ENCODE data around the gene PLET1. TPM values are rescaled to one million over a fixed set of nuclear protein-coding genes. Genes with fewer than 3 reads are reported as not detected.
A peak's percentile ranks its signal among the peaks of the same experiment; 100 is the strongest.

The PLET1 gene
- total RNA-seq, 1 donor from 2014 or later, result not detected

DNA sequence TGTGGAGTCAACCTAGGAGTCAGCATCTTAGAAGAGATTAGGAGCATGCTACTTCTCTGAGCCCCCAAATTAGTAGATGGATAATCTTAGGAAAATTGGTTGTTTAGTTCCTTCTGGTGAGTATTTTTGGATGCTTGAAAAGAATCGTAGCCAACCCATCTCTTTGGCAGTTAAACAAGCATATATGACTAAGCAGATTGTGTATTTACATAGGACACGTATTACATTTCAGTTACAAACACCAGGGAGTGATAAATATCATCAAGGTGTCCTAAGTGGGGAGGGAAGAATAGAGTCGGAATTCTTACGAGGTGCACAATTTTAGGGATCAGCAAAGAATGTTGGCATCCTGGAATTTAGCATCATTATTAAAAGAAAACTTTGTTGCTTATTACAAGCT is 13.5 kb downstream of the PLET1 start:
- TF ChIP-seq EZH2 (IDR thresholded peaks at IDR 0.05; ENCODE audit: insufficient read depth, low read length), result no peak
- TF ChIP-seq, protein P1, sequence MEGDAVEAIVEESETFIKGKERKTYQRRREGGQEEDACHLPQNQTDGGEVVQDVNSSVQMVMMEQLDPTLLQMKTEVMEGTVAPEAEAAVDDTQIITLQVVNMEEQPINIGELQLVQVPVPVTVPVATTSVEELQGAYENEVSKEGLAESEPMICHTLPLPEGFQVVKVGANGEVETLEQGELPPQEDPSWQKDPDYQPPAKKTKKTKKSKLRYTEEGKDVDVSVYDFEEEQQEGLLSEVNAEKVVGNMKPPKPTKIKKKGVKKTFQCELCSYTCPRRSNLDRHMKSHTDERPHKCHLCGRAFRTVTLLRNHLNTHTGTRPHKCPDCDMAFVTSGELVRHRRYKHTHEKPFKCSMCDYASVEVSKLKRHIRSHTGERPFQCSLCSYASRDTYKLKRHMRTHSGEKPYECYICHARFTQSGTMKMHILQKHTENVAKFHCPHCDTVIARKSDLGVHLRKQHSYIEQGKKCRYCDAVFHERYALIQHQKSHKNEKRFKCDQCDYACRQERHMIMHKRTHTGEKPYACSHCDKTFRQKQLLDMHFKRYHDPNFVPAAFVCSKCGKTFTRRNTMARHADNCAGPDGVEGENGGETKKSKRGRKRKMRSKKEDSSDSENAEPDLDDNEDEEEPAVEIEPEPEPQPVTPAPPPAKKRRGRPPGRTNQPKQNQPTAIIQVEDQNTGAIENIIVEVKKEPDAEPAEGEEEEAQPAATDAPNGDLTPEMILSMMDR (IDR thresholded peaks at IDR 0.05; ENCODE audit: insufficient read depth, low read depth, low read length), result no peak
- Histone ChIP-seq H4K20me1 (ENCODE audit: insufficient read depth, low read length) (no peaks in the 10 kb centered on the region), H3K4me3 (ENCODE audit: insufficient read depth, low read depth, low read length) (no peak overlapping the region), H3K36me3 (ENCODE audit: insufficient read depth, low read length) (peaks cover 4% of the 10 kb centered on the region), H2AFZ (ENCODE audit: low read depth, low read length) (no peak overlapping the region), H3K9ac (ENCODE audit: low read length) (no peak overlapping the region), H3K4me1 (ENCODE audit: insufficient read depth, low read length) (no peaks in the 10 kb centered on the region), H3K79me2 (ENCODE audit: insufficient read depth, low read length) (no peaks in the 10 kb centered on the region), H3K27ac (ENCODE audit: low read depth, low read length) (no peak overlapping the region), H3K27me3 (ENCODE audit: insufficient read depth, low read length) (no peaks in the 10 kb centered on the region), H3K4me2 (ENCODE audit: low read length) (no peak overlapping the region), H3K9me3 (ENCODE audit: insufficient read depth, low read depth, low read length) (no peaks in the 10 kb centered on the region)
- Mint-ChIP-seq H3K27me3 (ENCODE audit: low read depth, unreplicated experiment) (no peaks in the 10 kb centered on the region), H3K27ac (ENCODE audit: unreplicated experiment) (no peak overlapping the region), H3K4me3 (ENCODE audit: unreplicated experiment) (no peak overlapping the region), H3K36me3 (ENCODE audit: low read depth, unreplicated experiment) (peaks cover 16% of the 10 kb centered on the region), H3K9me3 (ENCODE audit: unreplicated experiment) (peaks cover 2% of the 10 kb centered on the region), H3K4me1 (ENCODE audit: low read depth, unreplicated experiment) (peaks cover 24% of the 10 kb centered on the region)
- peak; percentile 55 for DNase-seq (ENCODE audit: low read depth)
- FAIRE-seq, result no peak

DNA sequence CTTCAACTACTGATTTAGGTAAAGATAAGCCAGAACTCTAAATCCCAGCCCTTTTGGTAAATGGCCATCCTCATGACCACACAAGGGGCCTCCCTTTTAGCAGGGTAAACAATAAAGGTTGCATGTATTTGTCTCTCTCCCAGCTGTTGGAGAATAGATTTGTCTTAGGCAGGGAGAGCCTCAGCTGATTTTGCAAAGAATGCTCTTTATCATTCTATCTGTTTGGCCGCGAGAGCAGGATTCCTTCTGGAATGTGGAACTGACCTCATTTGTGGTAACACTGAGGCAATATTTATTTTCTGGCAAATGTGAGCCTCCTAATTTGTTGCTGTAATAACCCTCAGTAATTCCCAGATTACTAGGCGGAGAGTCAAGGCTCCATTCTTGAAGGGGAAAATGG is 19.2 kb downstream of the PLET1 start:
- H3K27me3 Mint-ChIP-seq (ENCODE audit: low read depth, unreplicated experiment), result no peaks in the 10 kb centered on the region
- no peak overlapping the region for H3K4me3 Mint-ChIP-seq (ENCODE audit: unreplicated experiment)
- H4K20me1 ChIP-seq (ENCODE audit: insufficient read depth, low read length), result no peaks in the 10 kb centered on the region
- H3K79me2 ChIP-seq (ENCODE audit: insufficient read depth, low read length), result no peaks in the 10 kb centered on the region
- peak; percentile 97 for DNase-seq (ENCODE audit: low read depth)
- peaks cover 9% of the 10 kb centered on the region for H3K4me1 Mint-ChIP-seq (ENCODE audit: low read depth, unreplicated experiment)
- H3K4me2 ChIP-seq (ENCODE audit: low read length), result no peak overlapping the region
- no peak overlapping the region for H3K9ac ChIP-seq (ENCODE audit: low read length)
- no peak overlapping the region for H3K27ac ChIP-seq (ENCODE audit: low read depth, low read length)
- no peak overlapping the region for H3K27ac Mint-ChIP-seq (ENCODE audit: unreplicated experiment)
- no peaks in the 10 kb centered on the region for H3K27me3 ChIP-seq (ENCODE audit: insufficient read depth, low read length)
- H3K36me3 Mint-ChIP-seq (ENCODE audit: low read depth, unreplicated experiment), result peaks cover 41% of the 10 kb centered on the region
- H3K9me3 Mint-ChIP-seq (ENCODE audit: unreplicated experiment), result peaks cover 2% of the 10 kb centered on the region
- FAIRE-seq, result no peak
- H3K4me1 ChIP-seq (ENCODE audit: insufficient read depth, low read length), result no peaks in the 10 kb centered on the region
- H3K4me3 ChIP-seq (ENCODE audit: insufficient read depth, low read depth, low read length), result no peak overlapping the region
- H3K9me3 ChIP-seq (ENCODE audit: insufficient read depth, low read depth, low read length), result no peaks in the 10 kb centered on the region
- peaks cover 18% of the 10 kb centered on the region for H3K36me3 ChIP-seq (ENCODE audit: insufficient read depth, low read length)
- no peak for TF ChIP-seq EZH2 (IDR thresholded peaks at IDR 0.05; ENCODE audit: insufficient read depth, low read length)
- TF ChIP-seq, protein P1 (IDR thresholded peaks at IDR 0.05; ENCODE audit: insufficient read depth, low read depth, low read length), result no peak
- no peak overlapping the region for H2AFZ ChIP-seq (ENCODE audit: low read depth, low read length)

DNA sequence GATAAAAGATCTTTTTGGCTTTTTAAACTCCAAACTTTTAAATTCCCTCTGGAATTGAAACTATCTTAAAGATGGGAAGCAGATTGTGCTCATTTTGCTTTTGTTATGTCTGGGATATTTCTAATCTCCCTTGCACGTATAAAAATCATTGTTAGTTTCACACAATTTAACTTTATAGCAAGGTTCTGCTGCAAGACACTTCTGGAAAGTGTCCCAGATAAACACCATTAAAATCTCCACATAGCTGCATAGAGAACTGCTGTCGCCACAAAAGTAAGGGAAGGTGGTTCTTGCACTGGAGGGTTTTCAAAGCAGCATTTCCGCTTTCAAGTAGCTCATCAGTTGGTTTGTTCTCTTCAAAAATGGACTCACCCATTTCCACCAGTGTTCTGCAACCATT is 22.6 kb downstream of the PLET1 start:
- Histone ChIP-seq H3K27ac (ENCODE audit: low read depth, low read length) (no peak overlapping the region), H2AFZ (ENCODE audit: low read depth, low read length) (no peak overlapping the region), H3K36me3 (ENCODE audit: insufficient read depth, low read length) (peaks cover 32% of the 10 kb centered on the region), H3K9ac (ENCODE audit: low read length) (no peak overlapping the region), H3K9me3 (ENCODE audit: insufficient read depth, low read depth, low read length) (no peaks in the 10 kb centered on the region), H3K4me3 (ENCODE audit: insufficient read depth, low read depth, low read length) (no peak overlapping the region), H3K4me1 (ENCODE audit: insufficient read depth, low read length) (no peaks in the 10 kb centered on the region), H4K20me1 (ENCODE audit: insufficient read depth, low read length) (no peaks in the 10 kb centered on the region), H3K79me2 (ENCODE audit: insufficient read depth, low read length) (no peaks in the 10 kb centered on the region), H3K4me2 (ENCODE audit: low read length) (no peak overlapping the region), H3K27me3 (ENCODE audit: insufficient read depth, low read length) (no peaks in the 10 kb centered on the region)
- no peaks in the 10 kb centered on the region for H3K27me3 Mint-ChIP-seq (ENCODE audit: low read depth, unreplicated experiment)
- FAIRE-seq (no peak), DNase-seq (ENCODE audit: low read depth) (peak; percentile 47)
- no peak overlapping the region for H3K4me3 Mint-ChIP-seq (ENCODE audit: unreplicated experiment)
- H3K36me3 Mint-ChIP-seq (ENCODE audit: low read depth, unreplicated experiment), result peaks cover 42% of the 10 kb centered on the region
- no peak for TF ChIP-seq EZH2 (IDR thresholded peaks at IDR 0.05; ENCODE audit: insufficient read depth, low read length)
- TF ChIP-seq, protein P1 (IDR thresholded peaks at IDR 0.05; ENCODE audit: insufficient read depth, low read depth, low read length), result no peak
- no peak overlapping the region for H3K27ac Mint-ChIP-seq (ENCODE audit: unreplicated experiment)
- peaks cover 7% of the 10 kb centered on the region for H3K4me1 Mint-ChIP-seq (ENCODE audit: low read depth, unreplicated experiment)
- H3K9me3 Mint-ChIP-seq (ENCODE audit: unreplicated experiment), result peaks cover 2% of the 10 kb centered on the region
